Smooth muscle cell of trachea (primary cell): ENCODE measurements around the gene NIPAL3. TPM values are rescaled to one million over a fixed set of nuclear protein-coding genes. Genes with fewer than 3 reads are reported as not detected.

Source experiments
- total RNA-seq: library from RNA; depleted of rRNA; stranded (reverse); fragments of >200 nt; gene quantifications from 2 replicates; pipeline ENCODE4 v1.2.1, GENCODE V29; 2014

NIPAL3 gene
- 60.4 and 68.8 TPM in 2 replicates for total RNA-seq

GRCh38 chr1:24415334-24415909, at the start of gene NIPAL3:
Gene NIPAL3 (plus strand): TSS chr1:24415802. CDS start chr1:24419548, 3,746 bp downstream.

DNA sequence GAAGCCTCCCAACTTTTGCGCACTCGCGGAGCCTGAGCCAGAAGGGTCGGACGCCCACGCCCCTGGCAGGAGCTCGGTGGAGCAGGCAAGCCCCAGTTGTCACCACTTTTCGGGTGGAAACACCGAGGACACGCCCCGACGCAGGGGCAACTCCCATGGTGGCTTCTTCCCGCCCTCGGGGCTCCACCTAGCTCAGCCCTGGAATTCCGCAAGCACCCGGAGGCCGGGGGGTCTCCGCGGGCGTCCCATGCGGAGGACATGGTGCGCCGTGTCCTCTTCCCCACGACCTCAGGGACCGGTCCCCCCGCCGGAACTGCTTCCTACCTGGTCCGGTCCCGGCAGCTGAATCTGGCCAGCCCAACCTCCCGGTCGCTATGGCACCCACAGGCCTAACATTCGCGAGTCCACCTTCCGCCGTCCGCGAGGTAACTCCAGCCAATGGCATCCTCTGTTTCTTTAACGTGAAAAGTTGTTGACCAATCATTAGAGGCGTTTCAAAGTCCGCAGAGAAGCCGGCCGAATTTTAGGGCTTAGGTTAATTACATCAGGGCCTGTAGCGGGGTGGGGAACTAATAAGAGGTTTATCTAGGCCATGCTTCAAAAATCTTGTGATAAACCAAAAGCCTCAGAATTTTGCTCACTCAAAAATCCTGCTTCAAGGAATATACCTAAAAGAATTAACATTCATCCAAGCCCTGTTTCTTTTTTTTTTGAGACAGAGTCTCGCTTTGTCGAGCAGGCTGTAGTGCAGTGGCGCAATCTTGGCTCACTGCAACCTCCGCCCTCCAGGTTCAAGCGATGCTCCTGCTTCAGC, 2.0 kb upstream of the NIPAL3 start, which contains the start of gene STPG1:
Gene STPG1, minus strand, starts transcription at position 433 of the 814 bp plus-strand sequence. CDS start 12,394 bp downstream, outside the sequence.

DNA sequence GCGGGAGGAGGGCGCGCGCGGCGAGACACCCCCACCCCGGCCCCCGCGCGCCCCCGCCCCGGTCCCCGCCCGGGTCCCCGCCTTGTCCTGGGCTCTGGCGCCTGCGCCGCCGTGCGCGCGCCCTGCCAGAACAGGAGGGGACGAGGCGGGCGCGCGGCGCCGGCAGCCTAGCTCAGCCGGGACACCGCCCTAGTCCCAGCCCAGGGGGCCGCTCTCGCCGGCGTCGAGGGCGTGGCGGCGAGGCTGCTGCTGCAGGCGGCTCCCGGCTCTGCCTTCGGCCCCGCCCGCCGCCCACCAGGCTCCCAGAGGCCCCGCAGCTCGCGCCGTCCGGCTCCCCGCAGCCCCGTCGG, 87.1 kb downstream of the NIPAL3 start, which contains the start of gene RCAN3:
Gene RCAN3, plus strand, starts transcription at position 128 of the 350 bp plus-strand sequence. CDS start 11,537 bp downstream, outside the sequence.

Other genes with a start within 250 kb of the NIPAL3 start
- not detected in 2 replicates for gene IFNLR1, start 228.5 kb upstream of the NIPAL3 start, total RNA-seq
- not detected in 2 replicates for gene GRHL3, start 96.4 kb upstream of the NIPAL3 start, total RNA-seq
- gene STPG1, start 2.0 kb upstream of the NIPAL3 start, total RNA-seq, result 4.0 and 7.0 TPM in 2 replicates
- gene RCAN3, start 87.0 kb downstream of the NIPAL3 start, total RNA-seq, result 5.8 and 9.9 TPM in 2 replicates
- gene NCMAP, start 140.3 kb downstream of the NIPAL3 start, total RNA-seq, result not detected in 2 replicates
- 23.8 and 38.7 TPM in 2 replicates for gene SRRM1, start 227.5 kb downstream of the NIPAL3 start, total RNA-seq